H1 (cell line): Measurements from ENCODE around the gene SLC30A5.

Experiments used
- CBX8 ChIP-seq: fragments of 300-800, 300-1000 bp; sonication (generic); IDR thresholded peaks from 2 replicates; pipeline ENCODE4 v1.7.1; 2016; ENCODE audit warnings: low read depth, low read length, borderline replicate concordance
- POLR2A ChIP-seq, 2 experiments: IDR thresholded peaks; 1 replicate in 1 of 2; 2 replicates in 1 of 2; pipeline ENCODE4 v1.6.1; 2011; ENCODE audit warnings: low read depth in 2 of 2, low read length in 2 of 2, mild to moderate bottlenecking in 2 of 2; ENCODE audit errors: control extremely low read depth in 1 of 2
- RAD21 ChIP-seq, 2 experiments: IDR thresholded peaks in 1 of 2; conservative IDR thresholded peaks in 1 of 2; 2 replicates each; pipeline ENCODE4 v1.6.1; 2011; ENCODE audit warnings: low read depth in 2 of 2, low read length in 2 of 2, improper control_type of control experiment in 1 of 2, inconsistent platforms in 1 of 2, mild to moderate bottlenecking in 1 of 2, moderate library complexity in 1 of 2
- TF ChIP-seq, protein P1 (sequence below), 3 experiments: IDR thresholded peaks; 1 replicate in 2 of 3; 2 replicates in 1 of 3; pipeline versions ENCODE4 v1.5.1 to v1.6.1; 2011; ENCODE audit warnings: low read length in 3 of 3, mild to moderate bottlenecking in 3 of 3, inconsistent platforms in 2 of 3, low read depth in 1 of 3, moderate library complexity in 1 of 3; ENCODE audit not compliant: insufficient read depth in 1 of 3; ENCODE audit errors: control extremely low read depth in 1 of 3
- TF ChIP-seq, protein P2 (sequence below): IDR thresholded peaks from 2 replicates; pipeline ENCODE4 v1.6.1; 2012; ENCODE audit warnings: low read length, inconsistent platforms

DNA sequence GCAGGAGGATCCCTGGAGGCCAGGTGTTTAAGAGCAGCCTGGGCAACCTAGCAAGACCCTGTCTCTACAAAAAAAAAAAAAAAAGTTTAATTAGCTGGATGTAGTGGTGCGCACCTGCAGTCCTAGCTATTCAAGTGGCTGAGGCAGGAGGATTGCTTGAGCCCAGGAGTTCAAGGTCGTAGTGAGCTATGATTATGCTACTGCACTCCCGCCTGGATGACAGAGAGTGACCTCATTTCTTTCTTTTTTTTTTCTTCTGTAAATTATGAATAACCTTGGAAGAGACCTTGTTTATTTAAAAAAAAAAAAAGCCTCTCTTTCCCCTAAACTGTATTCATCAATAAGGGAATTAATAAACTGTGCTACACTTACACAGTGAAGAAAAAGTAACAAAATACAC is 43.6 kb upstream of the SLC30A5 start:
- TF ChIP-seq CBX8, result no peak
- TF ChIP-seq POLR2A (IDR thresholded peaks at IDR 0.05; ENCODE audit: control extremely low read depth in 1 of 2, low read depth in 2 of 2, low read length in 2 of 2), result no peak
- TF ChIP-seq RAD21 (IDR thresholded peaks at IDR 0.05 in 1 of 2, conservative IDR thresholded peaks at IDR 0.05 in 1 of 2; ENCODE audit: low read depth in 2 of 2, low read length in 2 of 2), result no peak
- TF ChIP-seq, protein P1, sequence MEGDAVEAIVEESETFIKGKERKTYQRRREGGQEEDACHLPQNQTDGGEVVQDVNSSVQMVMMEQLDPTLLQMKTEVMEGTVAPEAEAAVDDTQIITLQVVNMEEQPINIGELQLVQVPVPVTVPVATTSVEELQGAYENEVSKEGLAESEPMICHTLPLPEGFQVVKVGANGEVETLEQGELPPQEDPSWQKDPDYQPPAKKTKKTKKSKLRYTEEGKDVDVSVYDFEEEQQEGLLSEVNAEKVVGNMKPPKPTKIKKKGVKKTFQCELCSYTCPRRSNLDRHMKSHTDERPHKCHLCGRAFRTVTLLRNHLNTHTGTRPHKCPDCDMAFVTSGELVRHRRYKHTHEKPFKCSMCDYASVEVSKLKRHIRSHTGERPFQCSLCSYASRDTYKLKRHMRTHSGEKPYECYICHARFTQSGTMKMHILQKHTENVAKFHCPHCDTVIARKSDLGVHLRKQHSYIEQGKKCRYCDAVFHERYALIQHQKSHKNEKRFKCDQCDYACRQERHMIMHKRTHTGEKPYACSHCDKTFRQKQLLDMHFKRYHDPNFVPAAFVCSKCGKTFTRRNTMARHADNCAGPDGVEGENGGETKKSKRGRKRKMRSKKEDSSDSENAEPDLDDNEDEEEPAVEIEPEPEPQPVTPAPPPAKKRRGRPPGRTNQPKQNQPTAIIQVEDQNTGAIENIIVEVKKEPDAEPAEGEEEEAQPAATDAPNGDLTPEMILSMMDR (IDR thresholded peaks at IDR 0.05; ENCODE audit: control extremely low read depth in 1 of 3, insufficient read depth in 1 of 3, low read depth in 1 of 3, low read length in 3 of 3), result no peak
- TF ChIP-seq, protein P2, sequence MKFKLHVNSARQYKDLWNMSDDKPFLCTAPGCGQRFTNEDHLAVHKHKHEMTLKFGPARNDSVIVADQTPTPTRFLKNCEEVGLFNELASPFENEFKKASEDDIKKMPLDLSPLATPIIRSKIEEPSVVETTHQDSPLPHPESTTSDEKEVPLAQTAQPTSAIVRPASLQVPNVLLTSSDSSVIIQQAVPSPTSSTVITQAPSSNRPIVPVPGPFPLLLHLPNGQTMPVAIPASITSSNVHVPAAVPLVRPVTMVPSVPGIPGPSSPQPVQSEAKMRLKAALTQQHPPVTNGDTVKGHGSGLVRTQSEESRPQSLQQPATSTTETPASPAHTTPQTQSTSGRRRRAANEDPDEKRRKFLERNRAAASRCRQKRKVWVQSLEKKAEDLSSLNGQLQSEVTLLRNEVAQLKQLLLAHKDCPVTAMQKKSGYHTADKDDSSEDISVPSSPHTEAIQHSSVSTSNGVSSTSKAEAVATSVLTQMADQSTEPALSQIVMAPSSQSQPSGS, result no peak
